HG02642 (cell line): ENCODE results near the gene LARP4B.
"Not testable (repeated sequence)": the region's sequence is repeated elsewhere in the genome, so short reads cannot be mapped to it uniquely, and the experiment has no call there.

Source experiments
- ATAC-seq: cut with Tn5 transposase; IDR thresholded peaks from one replicate; pipeline ENCODE4 v1.9.1; 2021; ENCODE audit warnings: mild to moderate bottlenecking; ENCODE audit not compliant: unreplicated experiment, poor library complexity

Gene LARP4B

DNA sequence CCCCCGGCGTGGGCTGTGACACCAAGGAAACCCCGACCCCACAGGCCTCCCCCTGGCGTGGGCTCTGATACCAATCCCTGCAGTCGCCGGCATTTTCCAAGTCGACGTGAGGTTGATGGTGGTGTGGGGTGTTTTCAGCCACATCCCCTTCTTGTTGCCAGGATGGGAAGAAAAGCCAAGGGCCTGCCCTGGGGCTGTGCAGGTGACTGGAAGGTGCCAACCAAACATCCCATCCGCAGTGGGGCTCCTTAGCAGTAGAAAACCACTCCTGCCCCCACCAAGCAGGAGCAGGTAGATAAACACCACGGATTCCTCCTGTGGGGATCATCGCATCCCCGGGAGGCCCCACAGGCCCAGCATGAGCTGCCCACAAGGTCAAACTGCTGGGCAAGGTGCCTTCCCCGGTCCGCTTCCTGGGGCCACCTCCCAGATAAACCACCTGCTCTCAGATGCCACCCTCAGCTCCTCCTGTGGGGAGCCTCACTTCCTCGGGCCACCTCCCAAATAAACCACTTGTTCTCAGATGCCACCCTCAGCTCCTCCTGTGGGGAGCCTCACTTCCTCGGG, 153.5 kb downstream of the LARP4B start:
- ATAC-seq = no peak

DNA sequence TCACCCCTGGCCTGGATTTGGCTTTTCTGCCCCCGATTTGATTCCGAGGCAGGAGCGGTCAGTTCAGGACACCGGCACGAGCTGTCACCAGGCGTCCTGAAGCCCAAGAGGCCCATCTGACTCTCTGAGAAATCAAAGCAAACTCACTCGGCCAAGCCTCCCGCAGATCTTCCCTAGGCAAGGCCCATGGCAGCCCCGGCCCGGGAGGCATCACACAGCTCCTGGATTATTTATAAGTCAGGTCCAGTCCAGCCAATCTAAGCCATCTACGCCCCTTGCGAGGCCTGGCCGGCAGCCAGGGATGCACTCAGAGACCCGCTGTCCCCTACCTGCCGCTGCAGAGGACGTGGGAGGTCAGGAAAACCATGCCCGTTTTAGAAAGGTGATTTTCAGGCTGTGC, 154.7 kb downstream of the LARP4B start:
- ATAC-seq = no peak

DNA sequence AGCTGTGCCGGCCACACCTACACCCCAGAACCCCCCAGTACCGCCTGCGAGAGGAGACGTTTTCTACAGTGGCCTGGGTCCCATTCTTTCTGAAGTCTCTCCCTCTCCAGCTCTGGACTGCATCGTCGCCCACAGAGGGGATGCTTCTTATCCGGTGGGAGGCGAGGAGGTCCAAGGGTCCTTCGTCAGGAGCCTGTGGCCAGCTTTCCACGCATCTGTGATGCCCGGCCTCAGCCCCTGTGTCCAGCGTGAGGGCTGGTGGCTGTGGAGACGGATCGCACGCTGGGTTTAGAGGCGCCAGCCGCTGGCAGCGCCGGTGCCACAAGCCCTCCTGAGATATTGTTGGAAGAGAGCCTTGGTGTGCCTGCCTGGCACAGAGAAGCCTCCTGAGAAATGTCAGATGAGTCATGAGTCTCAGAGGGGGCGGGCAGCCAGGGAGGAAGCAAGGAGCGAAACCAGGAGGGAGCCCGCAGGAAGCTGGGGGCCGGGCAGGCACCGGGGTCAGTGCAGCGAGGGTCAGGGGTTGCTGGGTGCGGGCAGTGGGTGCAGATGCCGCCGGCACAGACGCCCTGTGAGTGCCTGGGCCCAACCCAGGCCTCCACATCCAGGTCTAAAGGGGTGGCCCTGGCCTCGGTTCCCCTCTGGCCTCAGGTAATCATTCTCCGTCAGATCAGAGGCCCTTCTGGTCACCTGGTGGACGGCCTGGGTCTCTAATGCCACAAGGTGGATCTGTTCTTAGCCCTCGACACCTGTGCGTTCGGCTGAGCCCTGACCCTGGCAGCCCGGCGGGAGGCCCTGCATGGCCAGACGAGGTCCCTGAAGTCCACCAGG, 156.0 kb downstream of the LARP4B start:
- ATAC-seq = no peak

DNA sequence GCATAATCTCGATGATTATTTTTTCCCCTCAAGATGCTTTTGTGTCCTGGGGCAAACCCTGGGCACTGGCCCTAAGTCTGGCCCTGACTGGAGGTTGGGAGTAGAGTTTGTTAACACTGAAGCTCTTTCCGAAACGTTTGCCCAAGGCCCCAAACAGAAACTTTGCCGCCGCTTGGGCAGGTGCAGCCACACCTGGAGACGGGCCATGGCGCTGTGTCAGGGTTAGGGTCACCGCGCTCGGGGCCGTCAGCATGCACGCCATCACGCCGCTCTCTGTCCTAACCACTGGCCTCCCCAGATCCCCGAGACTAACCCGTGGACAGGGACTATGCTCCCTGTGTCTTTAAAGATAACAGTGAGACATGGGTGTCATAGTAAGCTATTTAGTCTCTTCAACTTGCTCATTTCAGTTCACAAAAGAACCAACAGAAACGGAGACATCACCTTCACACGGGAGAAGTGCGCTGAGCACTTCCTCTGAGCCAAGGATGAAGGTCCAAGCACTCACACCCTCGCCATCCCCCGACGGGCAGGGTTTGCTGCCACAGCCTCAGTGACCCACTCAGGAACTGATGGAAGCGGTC, 156.8 kb downstream of the LARP4B start:
- no peak for ATAC-seq

DNA sequence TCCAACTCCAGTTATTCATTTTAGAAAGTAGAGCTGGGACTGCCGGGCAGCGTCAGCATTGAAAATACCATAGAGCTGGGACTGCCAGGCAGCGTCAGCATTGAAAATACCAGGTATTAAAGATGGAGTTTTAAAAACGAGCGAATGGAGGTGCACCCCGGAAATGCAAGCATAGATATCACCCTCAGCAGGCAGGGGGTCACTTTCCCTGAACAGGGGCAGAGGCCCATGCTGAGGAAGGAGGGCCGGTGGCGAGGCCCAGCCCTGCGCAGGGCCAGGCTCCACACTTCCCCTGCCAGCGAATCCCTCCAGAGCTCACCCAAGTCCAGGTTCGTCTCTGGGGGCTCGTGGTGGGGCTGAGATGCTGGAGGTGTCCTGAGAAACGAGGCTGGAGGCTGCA, 157.3 kb downstream of the LARP4B start:
- no peak for ATAC-seq

DNA sequence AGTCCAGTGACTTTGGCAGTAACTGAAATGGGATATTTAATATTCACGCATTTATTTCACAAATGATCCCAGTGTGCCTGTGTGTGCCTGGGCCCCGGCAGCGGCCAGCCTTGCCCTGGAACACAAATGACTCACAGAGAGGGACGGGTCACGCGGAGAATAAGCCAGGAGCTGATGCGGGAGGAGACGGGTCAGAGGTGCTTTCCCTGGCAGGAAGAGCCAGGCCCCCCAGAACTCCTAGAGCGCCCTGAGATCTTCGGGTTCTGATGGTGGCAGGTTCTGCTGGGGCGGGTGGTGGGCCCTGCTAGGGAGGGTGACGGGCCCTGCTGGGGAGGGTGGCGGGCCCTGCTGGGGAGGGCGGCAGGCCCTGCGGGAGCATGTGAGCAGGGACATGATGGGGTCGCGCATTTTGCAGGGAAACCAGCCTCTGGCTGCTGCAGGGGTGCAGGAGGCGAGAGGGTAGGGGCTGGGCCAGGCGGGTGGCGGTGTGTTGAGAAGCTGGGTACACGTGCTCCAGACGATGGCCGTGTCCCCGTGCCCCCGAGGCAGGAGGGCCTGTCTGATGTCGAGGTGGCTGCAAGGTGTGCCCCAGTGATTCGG, 157.8 kb downstream of the LARP4B start:
- no peak for ATAC-seq

DNA sequence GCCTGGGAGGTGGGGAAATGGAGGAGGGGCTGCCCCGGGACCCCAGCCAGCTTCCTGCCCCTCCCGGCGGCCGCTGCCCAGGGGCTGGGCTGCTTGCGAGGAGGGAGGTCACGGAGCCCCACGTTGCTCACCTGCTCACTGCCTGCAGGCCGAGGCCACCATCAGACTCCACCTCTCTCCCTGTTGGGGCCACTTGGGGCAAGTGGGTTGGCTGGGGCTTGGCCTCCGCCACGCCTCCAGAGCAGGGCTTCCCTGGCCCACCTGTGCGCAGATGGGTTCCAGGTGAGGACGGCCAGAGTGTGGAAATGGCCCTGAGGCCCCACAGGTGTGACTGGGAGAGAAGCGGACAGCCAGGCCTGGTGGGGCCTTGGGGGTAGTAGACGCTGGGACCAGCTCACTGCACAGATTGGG, 159.3 kb downstream of the LARP4B start:
- ATAC-seq = no peak

DNA sequence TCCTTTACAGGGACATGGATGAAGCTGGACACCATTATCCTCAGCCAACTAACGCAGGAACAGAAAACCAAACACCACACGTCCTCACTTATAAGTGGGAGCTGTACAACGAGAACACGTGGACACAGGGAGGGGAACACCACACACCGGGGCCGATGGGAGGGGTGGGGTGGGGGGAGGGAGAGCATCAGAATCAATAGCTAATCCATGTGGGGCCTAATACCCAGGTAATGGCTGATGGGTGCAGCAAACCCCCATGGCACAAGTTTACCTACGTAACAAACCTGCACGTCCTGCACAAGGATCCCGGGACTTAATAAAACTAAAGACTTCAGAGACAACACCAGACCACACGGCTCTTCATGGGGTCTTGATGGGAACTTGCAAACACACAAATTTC, 159.9 kb downstream of the LARP4B start:
- ATAC-seq = no peak

DNA sequence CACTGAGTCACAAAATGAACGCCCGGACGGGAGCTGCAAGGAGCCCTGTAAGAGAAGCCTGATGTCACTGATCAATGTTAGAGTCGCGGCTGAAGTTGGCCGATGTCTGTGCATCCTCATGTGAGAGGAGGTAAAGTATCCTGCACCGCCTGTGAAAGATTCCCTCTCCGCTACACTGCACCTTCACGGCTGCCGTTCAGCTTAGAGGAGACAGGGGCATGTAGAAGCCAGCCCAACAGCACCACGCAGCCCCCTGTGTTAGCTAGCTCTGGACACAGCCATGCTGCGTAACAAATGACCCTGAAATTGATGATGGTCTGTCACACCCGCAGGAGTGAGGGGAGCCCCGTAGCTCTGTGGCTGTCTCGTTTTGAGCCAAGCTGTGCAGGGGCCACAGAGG, 160.5 kb downstream of the LARP4B start:
- no peak for ATAC-seq

DNA sequence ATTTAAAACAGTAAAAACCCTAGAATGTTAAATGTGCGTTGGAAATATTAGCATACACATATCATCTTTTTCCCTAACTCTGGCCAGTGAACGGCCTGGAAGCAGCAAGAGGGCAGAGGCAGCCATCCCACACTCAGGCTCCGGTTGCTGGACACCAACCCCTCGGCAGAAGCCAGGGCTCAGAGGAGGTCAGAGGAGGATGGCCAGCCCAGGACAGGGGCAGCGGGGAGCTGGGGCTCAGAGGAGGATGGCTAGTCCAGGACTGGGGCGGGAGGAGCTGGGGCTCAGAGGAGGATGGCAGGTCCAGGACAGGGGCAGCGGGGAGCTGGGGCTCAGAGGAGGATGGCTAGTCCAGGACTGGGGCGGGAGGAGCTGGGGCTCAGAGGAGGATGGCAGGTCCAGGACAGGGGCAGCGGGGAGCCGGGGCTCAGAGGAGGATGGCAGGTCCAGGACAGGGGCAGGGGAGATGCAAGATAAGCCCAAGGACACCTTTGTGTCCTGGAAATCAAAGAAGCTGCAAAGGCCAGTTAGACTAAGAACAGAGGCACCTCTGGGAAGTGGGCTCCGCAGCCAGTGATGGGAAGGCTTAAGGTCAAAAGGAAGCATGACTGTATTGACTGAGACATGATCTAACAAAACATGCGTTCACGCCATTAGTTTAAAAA, 161.3 kb downstream of the LARP4B start:
- not testable (repeated sequence) for ATAC-seq

DNA sequence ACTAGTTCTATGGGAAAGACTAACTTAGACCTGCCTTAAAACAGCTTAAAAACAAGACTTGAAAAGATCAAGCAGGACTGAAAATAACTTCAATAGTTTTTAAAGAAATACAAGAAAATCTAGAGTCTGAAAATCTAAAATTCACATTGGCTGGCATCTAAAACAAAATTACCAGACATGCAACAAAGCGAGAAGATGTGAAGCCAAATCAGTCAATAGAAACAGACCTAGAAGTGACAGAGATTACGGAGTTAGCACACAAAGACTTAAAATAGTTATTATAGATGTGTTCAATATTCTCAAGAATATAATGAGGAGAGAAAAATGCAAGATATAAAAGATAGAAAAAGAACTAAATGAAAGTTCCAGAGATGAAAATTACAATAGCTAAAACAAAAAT, 163.7 kb downstream of the LARP4B start:
- no peak for ATAC-seq

DNA sequence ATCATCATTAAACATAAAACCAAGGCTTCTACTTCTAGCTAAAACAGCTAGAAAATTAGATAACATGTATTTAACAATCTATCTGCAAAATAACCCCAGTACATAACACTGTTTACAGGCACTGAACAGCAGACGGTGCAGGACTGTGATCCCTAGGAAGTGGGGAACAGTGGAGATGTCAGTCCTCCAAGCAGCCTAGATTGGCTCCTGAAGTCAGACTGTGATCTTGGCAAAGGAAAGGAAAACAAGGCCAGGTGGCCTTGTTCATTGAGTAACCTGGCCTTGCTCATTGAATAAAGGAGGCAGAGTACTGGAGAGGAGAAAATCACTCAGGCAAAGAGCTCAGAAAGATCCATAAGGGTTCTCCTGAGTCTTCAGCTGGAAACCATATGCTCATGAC, 164.3 kb downstream of the LARP4B start:
- no peak for ATAC-seq

DNA sequence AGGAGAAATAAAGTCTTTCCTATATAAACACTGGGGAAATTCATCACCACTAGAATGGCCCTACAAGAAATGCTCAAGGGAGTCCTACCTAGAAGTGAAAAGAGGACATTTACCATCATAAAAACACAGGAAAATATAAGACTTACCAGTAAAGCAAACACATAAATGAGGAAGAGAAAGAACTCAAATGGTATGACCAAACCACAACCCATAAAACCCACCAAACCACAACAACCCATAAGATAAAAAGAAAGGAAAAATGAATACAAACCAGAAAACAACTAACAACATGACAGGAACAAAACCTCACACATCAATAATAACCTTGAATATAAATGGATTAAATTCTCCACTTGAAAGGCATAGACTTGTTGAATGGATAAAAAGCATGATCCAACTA, 170.1 kb downstream of the LARP4B start:
- ATAC-seq = no peak

DNA sequence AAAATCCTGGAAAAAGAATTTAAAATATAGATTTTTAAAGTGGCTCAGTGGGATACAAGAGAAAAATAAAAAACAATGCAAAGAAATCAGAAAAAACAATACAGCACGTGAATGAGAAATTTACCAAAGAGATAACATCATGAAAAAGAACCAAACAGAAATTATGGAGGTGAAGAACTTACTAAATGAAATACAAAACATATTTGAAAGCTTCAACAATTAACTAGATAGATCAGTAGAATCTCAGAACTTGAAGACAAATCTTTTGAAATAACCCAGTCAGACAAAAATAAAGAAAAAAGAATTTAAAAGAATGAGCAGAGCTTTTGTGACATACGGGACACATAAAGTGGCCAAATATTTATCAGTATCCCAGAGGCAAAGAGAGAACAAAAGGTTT, 170.9 kb downstream of the LARP4B start:
- ATAC-seq = no peak

DNA sequence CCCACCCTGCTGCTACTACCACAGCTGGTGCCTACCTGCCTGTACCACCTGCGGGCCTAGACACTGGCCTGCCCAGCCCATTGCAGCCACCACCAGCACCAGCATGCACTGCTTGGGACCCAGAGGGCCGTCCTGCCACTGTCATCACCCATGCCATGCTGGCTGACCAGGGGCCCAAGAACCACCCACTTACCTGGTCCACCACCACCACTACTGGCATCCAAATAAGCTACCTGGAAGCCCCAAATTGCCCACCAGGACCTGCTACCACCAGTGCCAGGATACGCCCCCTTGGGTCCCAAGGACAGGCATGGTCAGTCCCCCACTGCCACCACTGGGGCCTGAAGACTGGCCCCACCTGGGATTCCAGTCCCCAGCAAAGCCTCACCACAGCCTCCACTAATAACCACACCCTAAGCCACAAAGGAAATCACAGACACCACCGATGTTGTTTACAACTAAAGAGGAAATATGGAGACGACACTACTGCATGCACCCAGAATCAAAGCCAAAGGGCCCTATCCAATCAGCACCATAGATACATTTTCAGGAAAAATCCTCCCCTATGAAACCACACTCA, 171.5 kb downstream of the LARP4B start:
- ATAC-seq = no peak
